T-helper 17 cell (primary cell): ENCODE results near the gene PUM1. TPM values are rescaled to one million over a fixed set of nuclear protein-coding genes. Genes with fewer than 3 reads are reported as not detected.
"Not testable (repeated sequence)": the region's sequence is repeated elsewhere in the genome, so short reads cannot be mapped to it uniquely, and the experiment has no call there.

ENCODE experiments used
- ATAC-seq: fragments of 150-1000 bp; cut with Tn5 transposase; 2 replicates; pipeline ENCODE4 v1.10.0; 2021; ENCODE audit warnings: mild to moderate bottlenecking, moderate library complexity
- DNase-seq, 3 donors: peaks; one replicate each; pipeline versions ENCODE4 v3.0.0 to v3.0.0-alpha.2; 2020 to 2021
- H3K9me3 ChIP-seq: one replicate; pipeline ENCODE4 v1.7.0; 2013; ENCODE audit warnings: low read length, mild to moderate bottlenecking; ENCODE audit not compliant: control insufficient read depth, poor library complexity, severe bottlenecking
- H3K27ac Mint-ChIP-seq: one replicate; pipeline ENCODE4 v1.8.0; 2022; ENCODE audit warnings: mild to moderate bottlenecking, moderate library complexity, mixed read lengths
- H3K27me3 Mint-ChIP-seq: one replicate; pipeline ENCODE4 v1.8.0; 2022; ENCODE audit warnings: mixed read lengths
- H3K36me3 Mint-ChIP-seq: one replicate; pipeline ENCODE4 v1.8.0; 2022; ENCODE audit warnings: low read depth, mixed read lengths
- H3K4me1 Mint-ChIP-seq: one replicate; pipeline ENCODE4 v1.8.0; 2022; ENCODE audit warnings: mild to moderate bottlenecking, mixed read lengths
- H3K4me3 Mint-ChIP-seq: one replicate; pipeline ENCODE4 v1.8.0; 2022; ENCODE audit warnings: mild to moderate bottlenecking, moderate library complexity, mixed read lengths
- total RNA-seq, 4 donors: library from RNA in 2 of 4; stranded (reverse) in 2 of 4; gene quantifications; one replicate each; pipeline ENCODE4 v1.2.3 and lab custom pipeline; 2022 to 2026

The PUM1 gene
- total RNA-seq, 2 donors from 2014 or later: 186 to 202 TPM

- Mint-ChIP-seq H3K4me1 (no peaks in the 10 kb centered on the region), H3K27ac (no peak overlapping the region), H3K4me3 (no peak overlapping the region), H3K27me3 (no peaks in the 10 kb centered on the region), H3K36me3 (no peaks in the 10 kb centered on the region)
- H3K9me3 ChIP-seq: no peaks in the 10 kb centered on the region
- DNase-seq (no peak), ATAC-seq (no peak)
These were observed 29.9 kb upstream of the PUM1 start for GRCh38 chr1:31095298-31095981.

DNA sequence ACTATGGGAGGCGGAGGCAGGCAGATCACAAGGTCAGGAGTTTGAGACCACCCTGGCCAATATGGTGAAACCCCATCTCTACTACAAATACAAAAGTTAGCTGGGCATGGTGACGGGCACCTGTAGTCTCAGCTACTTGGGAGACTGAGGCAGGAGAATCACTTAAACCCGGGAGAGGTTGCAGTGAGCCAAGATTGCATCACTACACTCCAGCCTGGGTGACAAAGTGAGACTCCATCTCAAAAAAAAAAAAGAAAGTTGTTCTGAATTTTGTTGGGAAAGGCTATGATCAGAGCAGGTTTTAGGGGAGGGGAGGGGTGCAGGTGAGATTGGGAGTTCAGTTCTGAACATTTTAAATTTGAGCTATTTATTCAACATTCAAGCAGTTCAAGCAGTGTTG lies 22.6 kb upstream of the PUM1 start:
- DNase-seq, ATAC-seq, H3K27me3 Mint-ChIP-seq, H3K4me3 Mint-ChIP-seq, H3K9me3 ChIP-seq, H3K4me1 Mint-ChIP-seq, H3K36me3 Mint-ChIP-seq, H3K27ac Mint-ChIP-seq: not testable (repeated sequence)

GRCh38 chr1:31084782-31085569 lies 19.5 kb upstream of the PUM1 start:
- Mint-ChIP-seq H3K27ac (no peak overlapping the region), H3K4me3 (no peak overlapping the region), H3K4me1 (no peaks in the 10 kb centered on the region), H3K27me3 (no peaks in the 10 kb centered on the region), H3K36me3 (no peaks in the 10 kb centered on the region)
- no peak for ATAC-seq
- no peaks in the 10 kb centered on the region for H3K9me3 ChIP-seq
- no peak for DNase-seq

GRCh38 chr1:31082385-31082784 lies 16.9 kb upstream of the PUM1 start:
- H3K9me3 ChIP-seq: no peaks in the 10 kb centered on the region
- H3K4me3 Mint-ChIP-seq: no peak overlapping the region
- DNase-seq: no peak
- no peaks in the 10 kb centered on the region for H3K27me3 Mint-ChIP-seq
- no peak for ATAC-seq
- no peaks in the 10 kb centered on the region for H3K36me3 Mint-ChIP-seq
- H3K27ac Mint-ChIP-seq: no peak overlapping the region
- no peaks in the 10 kb centered on the region for H3K4me1 Mint-ChIP-seq

DNA sequence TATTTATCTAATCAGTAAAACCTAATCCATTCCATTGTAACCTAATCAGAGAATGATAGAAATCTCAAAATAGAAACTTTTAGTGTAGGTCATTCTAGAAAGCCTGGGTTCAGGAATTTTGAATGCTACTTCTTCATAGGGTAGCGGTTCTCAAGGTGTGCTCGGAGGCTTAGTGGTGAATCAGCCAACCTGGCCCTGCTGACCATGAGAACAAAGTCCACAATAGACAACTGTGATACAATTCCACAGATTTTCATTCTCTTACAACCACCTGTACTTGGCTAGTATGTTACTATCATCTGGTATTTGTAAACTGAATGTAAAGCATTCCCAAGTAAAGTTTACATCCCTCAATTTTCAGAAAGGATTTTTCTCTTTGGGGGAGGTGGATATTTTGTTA lies 7.5 kb upstream of the PUM1 start:
- no peaks in the 10 kb centered on the region for H3K9me3 ChIP-seq
- peaks cover 2% of the 10 kb centered on the region for H3K36me3 Mint-ChIP-seq
- ATAC-seq (no peak), DNase-seq (no peak)
- no peaks in the 10 kb centered on the region for H3K27me3 Mint-ChIP-seq
- H3K4me1 Mint-ChIP-seq: peaks cover 4% of the 10 kb centered on the region
- no peak overlapping the region for H3K27ac Mint-ChIP-seq
- no peak overlapping the region for H3K4me3 Mint-ChIP-seq

DNA sequence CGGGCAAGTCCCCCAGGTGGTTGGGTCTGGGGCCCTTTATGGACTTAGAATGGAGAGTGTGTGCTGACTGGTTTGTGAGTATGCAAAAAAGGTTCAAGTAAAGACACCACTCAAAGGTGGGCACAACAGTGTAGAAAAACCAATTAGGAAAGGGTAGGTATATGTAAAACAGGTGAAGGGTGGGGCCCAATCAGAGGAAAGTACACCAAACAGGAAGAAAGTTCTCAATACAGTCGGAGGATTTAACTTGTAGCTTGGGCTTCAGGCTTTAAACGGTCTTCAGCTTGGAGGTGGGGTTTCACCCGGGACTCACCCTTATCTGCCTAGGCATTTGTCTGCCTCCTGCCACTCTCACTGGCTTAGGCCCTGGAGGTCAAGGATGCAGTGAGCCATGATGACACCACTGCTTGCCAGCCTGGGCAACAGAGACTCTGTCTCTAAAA lies 6.8 kb upstream of the PUM1 start:
- Mint-ChIP-seq H3K36me3 (peaks cover 2% of the 10 kb centered on the region), H3K4me1 (peaks cover 4% of the 10 kb centered on the region), H3K27me3 (no peaks in the 10 kb centered on the region), H3K4me3 (no peak overlapping the region), H3K27ac (no peak overlapping the region)
- no peaks in the 10 kb centered on the region for H3K9me3 ChIP-seq
- ATAC-seq: no peak
- no peak for DNase-seq

DNA sequence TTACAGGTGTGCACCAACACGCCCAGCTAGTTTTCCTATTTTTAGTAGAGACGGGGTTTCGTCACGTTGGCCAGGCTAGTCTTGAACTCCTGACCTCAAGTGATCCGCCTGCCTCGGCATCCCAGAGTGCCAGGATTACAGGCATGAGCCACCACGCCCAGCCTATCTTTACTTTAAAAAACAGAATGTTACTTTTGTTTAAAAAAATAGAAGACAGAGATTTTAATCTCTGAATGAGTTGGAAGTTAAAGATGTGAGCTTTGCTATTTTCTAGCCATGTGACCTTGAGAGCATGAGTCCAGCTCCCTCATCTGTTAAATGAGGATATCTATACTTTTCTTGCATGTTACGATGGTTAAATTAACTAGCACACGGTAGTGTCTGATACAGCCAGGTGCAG lies 3.9 kb upstream of the PUM1 start:
- no peak for ATAC-seq
- H3K27ac Mint-ChIP-seq: no peak overlapping the region
- DNase-seq: no peak

GRCh38 chr1:31064718-31065309 lies 703 bp downstream of the PUM1 start:
- no peaks in the 10 kb centered on the region for H3K27me3 Mint-ChIP-seq
- H3K36me3 Mint-ChIP-seq: no peaks in the 10 kb centered on the region
- H3K9me3 ChIP-seq: no peaks in the 10 kb centered on the region
- peak overlapping the region; percentile 97 for H3K27ac Mint-ChIP-seq
- peak overlapping the region; percentile 98 for H3K4me3 Mint-ChIP-seq
- H3K4me1 Mint-ChIP-seq: peaks cover 27% of the 10 kb centered on the region
- DNase-seq (peak in 1 of 3 donors; percentile 14), ATAC-seq (peak; percentile 17)

More for the DNA sequence above, 3.9 kb upstream of the PUM1 start:
- Mint-ChIP-seq H3K27me3 (no peaks in the 10 kb centered on the region), H3K36me3 (peaks cover 2% of the 10 kb centered on the region), H3K4me1 (peaks cover 16% of the 10 kb centered on the region), H3K4me3 (no peak overlapping the region)
- no peaks in the 10 kb centered on the region for H3K9me3 ChIP-seq

DNA sequence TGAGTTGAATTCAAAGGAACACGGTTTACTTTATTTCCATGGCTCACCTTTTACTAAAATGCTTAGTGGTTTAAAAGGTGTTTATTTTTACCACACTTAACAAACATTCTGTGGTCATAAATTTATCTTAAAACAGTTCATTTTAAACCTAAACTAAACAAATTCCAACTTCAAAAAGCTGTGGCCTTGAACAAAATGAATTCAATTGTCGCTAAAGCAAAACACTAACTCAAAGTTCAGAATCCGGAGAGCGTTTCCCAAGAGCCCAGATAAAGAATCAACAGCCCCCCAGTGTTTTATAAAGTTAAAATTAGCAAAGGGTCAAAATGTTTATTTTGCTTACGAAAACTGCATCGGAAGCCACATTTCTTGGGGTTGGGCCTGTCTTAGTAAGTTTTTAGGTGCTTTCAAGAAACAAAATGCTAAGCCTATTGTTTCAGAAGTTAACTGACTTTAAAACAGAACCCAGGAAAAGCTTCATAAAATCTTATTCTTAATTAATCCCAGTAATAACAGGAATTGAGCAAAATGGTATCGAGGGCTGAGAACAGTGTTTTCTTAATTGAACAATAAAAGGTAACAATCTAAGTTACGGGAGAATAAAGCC lies 1.3 kb downstream of the PUM1 start:
- Mint-ChIP-seq H3K27ac (peak overlapping the region; percentile 97), H3K36me3 (no peaks in the 10 kb centered on the region), H3K4me3 (peak overlapping the region; percentile 98), H3K27me3 (no peaks in the 10 kb centered on the region), H3K4me1 (peaks cover 28% of the 10 kb centered on the region)
- no peaks in the 10 kb centered on the region for H3K9me3 ChIP-seq
- ATAC-seq: no peak
- no peak for DNase-seq

GRCh38 chr1:31063631-31064030 lies 1.9 kb downstream of the PUM1 start:
- Mint-ChIP-seq H3K27me3 (no peaks in the 10 kb centered on the region), H3K4me1 (peaks cover 31% of the 10 kb centered on the region), H3K27ac (peak overlapping the region; percentile 97), H3K36me3 (no peaks in the 10 kb centered on the region), H3K4me3 (peak overlapping the region; percentile 98)
- DNase-seq (no peak), ATAC-seq (no peak)
- no peaks in the 10 kb centered on the region for H3K9me3 ChIP-seq

DNA sequence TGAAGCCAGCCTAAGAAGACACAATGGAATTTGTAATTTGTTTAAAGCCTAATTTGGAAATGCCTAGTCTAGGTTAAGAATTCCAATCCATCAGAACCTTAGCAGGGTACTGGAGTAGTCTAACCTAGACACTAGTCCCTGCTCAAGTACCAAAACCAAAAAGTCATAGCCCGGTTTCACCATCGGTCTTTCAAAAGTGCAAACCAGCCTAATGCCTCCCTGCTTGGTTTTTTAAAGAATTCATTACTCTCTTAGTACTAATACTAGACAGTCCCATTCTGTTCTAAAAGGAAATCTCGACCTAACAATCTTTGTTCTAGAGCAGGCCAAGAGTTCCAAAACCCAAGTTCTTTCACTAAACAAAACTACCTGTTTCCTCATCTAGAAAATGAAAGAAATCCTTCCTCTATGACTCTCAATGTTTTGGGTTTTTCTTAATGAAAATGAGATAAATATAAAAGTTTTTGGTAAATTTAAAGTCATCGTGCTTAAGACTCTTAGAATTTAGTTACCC lies 2.6 kb downstream of the PUM1 start:
- peaks cover 2% of the 10 kb centered on the region for H3K36me3 Mint-ChIP-seq
- peak overlapping the region; percentile 97 for H3K27ac Mint-ChIP-seq
- no peaks in the 10 kb centered on the region for H3K9me3 ChIP-seq
- peaks cover 38% of the 10 kb centered on the region for H3K4me1 Mint-ChIP-seq
- peak overlapping the region; percentile 98 for H3K4me3 Mint-ChIP-seq
- DNase-seq (no peak), ATAC-seq (no peak)
- no peaks in the 10 kb centered on the region for H3K27me3 Mint-ChIP-seq

DNA sequence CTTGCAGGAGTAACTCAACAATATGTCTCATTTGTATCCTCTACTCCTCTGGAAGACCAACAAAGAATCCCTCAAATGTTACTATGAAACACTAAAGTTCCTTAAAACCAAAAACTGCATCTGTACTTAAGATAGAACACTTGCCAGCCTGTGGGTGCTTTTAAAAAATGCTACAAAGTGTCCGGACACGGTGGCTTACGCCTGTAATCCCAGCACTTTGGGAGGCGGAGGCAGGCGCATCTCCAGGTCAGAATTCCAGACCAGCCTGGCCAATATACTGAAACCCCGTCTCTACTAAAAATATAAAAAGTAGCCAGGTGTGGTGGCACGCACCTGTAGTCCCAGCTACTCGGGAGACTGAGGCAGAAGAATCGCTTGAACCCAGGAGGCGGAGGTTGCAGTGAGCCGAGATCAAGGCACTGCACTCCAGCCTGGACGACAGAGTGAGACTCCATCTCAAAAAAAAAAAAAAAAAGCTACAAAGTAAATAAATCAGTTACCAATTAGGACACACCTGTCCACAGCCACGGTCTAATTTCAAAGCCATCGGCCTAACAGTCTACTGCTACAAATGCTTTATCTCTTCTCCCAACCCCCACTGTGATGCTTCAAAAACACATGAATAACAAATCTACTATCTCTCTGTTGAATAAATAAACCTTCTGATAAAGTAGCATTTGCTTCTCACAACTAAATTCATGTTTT lies 3.2 kb downstream of the PUM1 start:
- Mint-ChIP-seq H3K27ac (peak overlapping the region; percentile 97), H3K4me3 (peak overlapping the region; percentile 98), H3K4me1 (peaks cover 41% of the 10 kb centered on the region)
- H3K9me3 ChIP-seq, H3K36me3 Mint-ChIP-seq, H3K27me3 Mint-ChIP-seq, DNase-seq, ATAC-seq: not testable (repeated sequence)
